ENCODE data around the gene ZRANB1.

The ZRANB1 gene

GRCh38 chr10:124996127-124996853 is 54.4 kb downstream of the ZRANB1 start:
- no peak for DNase-seq

GRCh38 chr10:124996854-124997215 is 54.9 kb downstream of the ZRANB1 start:
- no peak for DNase-seq

GRCh38 chr10:124997306-124997705 is 55.4 kb downstream of the ZRANB1 start:
- no peak for DNase-seq

DNA sequence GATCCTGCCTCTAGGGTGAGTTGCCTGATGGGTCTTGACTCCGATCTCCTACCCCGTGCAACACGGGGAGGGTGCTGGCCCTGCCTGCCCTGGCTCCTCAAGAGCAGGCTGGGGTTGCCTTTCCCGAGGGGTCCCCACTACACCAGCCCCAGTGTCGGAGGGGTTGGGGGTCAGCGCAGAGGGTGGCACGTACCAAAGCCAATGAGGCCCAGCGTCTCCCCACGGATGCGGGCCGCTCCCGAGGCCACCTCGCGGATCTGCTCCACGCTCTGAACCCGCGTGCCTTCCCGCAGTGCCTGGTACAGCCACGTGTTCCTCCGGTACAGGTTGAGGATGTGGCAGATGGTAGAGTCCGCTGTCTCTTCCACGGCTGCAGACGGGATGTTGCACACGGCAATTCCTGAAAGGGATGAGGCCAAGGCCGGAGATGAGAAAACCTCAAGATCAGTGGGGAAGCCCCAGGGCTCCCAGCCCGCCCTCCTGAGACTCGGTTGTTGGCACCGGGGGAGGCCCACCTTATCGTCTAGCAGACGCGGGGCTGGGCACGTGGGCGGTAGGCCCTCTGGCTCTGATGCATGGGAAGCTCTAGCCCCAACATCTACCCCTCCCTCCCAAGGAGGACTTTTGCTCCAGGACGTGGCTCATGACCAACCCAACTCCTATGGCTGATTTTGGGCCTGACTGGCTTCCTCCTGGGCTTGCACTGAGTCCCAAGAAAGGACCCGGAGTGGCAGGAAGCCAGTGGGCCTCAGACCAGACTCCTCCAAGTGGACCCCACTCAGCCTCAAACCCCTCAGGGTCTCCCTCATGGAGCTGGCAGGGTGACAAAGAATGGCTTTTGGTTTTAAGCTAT is 56.1 kb downstream of the ZRANB1 start:
- no peak for DNase-seq

GRCh38 chr10:124998624-124999291 is 56.8 kb downstream of the ZRANB1 start:
- no peak for DNase-seq

DNA sequence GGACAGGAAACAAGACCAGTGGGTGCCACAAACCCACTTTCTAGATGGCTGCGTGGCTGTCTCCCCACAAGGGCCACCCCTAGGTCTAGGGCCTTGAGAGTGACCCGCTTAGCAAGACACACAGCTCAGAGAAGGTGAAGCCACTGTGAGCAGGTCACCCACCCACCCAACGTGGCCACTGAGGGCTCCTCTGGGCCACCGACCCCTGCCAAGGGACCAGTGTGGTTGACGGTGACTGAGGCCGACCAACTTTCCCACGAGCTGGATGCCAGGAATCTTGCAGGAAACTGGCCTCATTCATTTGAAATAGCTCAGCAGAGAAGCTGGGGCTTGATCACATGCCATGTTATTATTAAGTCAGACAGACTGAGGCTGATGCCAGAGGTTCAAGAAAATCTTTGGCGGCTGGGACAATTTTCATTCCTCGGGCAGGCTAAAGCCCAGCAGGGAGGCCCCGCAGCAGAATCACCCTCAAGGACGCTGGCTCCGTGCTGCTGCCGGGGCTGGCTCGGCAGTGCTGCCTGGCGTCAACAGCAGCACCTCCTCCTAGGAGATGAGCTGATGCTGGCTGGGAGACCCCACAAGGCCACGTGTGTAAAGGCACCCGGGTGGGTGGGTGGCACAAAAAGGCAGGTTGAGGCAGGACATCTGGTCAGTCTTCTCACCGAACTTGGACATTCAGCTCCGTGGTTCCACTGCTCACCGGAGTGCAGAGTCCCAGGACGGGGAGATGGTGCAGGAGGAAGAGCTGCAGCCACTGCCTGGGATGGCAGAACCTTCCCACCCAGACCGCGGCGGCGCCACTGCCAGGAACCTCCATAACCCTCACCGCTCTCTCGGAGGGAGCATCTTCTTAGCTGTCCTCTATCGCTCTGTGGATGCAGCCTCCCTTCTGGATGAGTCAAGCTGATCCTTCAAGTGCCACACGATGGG is 57.8 kb downstream of the ZRANB1 start:
- no peak for DNase-seq

DNA sequence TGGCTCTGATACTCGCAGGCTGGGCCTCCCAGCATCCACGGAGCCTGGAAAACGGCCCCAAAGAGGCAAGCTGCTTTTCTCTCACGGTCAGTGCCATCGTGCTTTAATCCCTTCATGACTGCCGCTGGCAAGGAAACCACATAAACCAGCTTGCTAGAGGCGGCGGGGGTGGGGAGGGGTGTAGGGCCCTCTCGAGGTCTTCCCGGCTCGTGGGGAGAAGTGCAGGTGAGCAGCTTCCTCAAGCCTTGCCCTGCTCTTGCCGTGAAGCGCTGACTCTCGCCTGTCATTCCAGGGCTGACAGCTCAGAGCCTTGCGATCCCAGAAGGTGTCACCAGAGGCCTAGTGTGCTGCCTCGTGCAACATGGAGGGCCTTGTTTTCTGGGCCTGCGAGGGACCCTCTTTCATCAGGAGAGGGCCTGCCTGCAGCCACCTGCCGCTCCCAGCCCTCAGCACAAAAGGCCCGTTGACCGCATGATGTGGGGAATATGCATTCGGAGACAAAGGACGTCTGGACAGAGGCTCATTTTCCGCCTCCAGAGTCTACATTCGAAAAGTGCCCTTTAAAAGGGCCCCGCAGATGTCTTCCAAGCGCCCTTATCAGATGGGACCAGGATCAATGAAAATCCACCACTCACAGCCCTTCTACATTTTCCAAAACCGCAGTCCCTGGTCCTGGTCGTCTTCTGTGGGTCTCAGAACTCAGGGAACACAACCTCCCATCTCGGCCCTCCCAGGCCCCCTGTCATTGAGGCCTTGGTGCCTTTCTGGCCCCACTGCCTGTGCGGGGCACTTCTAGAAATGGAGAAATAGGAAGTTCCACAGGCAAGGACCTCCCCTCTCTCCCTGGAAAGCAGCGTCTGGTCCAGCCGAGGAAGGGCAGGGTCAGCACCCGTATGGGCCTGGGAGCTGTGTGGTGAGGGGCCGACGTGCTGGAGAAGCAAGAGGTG is 58.7 kb downstream of the ZRANB1 start:
- no peak for DNase-seq

DNA sequence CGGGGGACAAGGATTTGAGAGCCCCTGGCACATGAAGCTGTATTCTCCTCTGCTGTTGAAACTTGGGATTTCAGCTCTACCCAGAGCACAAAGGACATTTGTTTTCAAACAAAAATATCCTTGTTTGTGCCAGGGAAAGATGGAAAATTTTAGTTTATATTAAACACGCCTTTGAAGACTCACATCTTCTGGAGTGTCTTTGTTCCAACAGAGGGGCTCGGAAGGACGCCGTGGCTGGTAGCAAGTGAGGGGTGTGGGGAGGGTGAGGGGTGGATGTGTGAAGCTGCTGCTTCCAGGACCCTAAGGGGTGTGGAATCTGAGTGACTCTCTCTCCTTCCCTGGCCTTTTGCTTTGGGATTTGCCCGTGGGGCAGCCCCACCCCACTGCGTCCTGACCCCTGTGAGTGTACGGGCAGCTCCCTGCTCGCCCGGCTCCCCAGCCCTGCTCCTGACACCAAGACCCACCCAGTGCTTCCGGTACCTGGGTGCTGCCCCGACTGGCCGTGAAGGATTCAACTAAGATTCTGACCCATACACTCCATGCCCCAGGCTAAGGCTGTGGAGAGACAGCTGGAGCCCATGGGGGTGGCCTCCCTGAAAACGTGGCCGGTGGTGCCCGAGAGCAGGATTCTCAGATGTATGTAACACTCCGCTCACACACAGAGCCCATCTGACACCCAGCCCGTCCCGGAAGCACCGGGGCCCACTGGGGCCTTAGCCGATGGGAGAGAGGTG is 59.6 kb downstream of the ZRANB1 start:
- DNase-seq: no peak

GRCh38 chr10:125002047-125002422 is 60.1 kb downstream of the ZRANB1 start:
- no peak for DNase-seq

GRCh38 chr10:125002423-125003145 is 60.7 kb downstream of the ZRANB1 start:
- DNase-seq: no peak

DNA sequence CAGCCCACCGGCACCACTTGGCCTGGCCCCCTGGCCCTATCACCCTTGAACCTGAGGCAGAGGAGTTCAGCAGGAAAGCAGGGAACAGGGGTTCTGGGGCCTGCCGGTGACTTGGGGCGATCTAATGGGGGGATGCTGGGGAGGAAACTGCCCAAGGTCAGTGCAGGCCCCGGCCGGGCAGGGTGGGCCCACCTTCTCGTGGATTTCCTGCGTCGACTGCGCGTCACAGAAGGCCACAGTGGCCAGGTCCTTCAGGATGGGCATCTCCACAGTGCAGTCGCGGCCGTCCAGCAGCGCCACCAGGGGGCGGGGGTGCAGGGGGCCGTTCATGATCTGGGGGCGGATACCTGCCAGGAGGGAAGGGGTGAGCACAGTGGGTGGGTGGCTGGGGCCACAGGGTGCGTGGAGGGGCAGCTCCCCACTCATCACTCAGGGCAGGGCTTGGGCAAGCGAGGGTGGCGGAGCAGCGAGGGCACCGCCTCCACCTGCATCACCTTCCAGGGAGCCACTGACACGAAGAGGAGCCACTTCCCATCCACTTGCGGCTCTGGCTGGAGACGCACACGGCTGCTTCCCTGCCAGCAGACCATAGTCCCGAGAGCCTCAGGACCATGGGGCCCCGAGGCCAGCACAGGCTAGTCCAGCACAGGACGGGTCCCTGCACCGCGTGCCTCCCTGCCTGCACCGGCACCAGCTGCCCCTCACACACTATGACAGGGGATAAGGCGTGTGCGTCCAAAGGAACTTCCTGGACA is 61.4 kb downstream of the ZRANB1 start:
- DNase-seq: no peak

DNA sequence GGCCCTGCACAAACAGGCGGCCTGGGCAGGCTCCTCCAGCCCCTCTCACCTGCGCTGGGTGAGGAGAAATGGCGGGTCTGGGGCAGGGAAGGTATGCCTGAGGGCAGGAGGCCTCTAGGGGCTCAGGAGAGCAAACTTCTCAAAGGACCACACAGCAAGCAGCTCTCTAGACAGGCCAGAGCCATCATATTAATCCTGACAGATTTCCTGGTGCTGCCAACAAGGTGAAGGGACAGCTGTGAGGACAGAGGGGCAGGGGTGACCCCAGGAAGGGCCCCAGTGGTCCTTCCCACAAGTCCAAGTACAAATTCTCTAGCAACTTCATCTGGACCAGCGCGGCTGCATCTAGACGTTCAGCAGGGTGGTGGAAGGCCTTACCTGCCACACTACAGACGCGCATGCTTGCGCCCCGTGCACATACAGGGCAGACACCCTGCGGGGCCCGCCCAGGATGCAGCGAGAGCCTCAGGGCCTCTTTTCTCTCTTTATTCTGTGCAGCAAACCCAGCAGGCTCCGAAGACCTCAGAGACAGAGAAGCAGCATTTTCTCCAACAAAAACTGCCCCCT is 62.1 kb downstream of the ZRANB1 start:
- no peak for DNase-seq

GRCh38 chr10:125004571-125005311 is 62.8 kb downstream of the ZRANB1 start:
- no peak for DNase-seq

GRCh38 chr10:125005312-125006187 is 63.6 kb downstream of the ZRANB1 start:
- DNase-seq: no peak

GRCh38 chr10:125006188-125006680 is 64.3 kb downstream of the ZRANB1 start:
- no peak for DNase-seq

- no peak for DNase-seq
Measured at GRCh38 chr10:125006921-125007426, 65.1 kb downstream of the ZRANB1 start.

- DNase-seq: no peak
Measured at GRCh38 chr10:125007436-125007835, 65.5 kb downstream of the ZRANB1 start.

All from NCI-H1436 (cell line).